HepG2 (cell line): ENCODE results near the gene BPIFB6. TPM values are rescaled to one million over a fixed set of nuclear protein-coding genes. Genes with fewer than 3 reads are reported as not detected.

Experiments
- ADNP ChIP-seq: sonication (generic); formaldehyde crosslinking; IDR thresholded peaks from 2 replicates; pipeline ENCODE4 v1.4.0; 2020; ENCODE audit warnings: missing genetic modification reagents
- ATF3 ChIP-seq: sonication (generic); formaldehyde crosslinking; IDR thresholded peaks from 2 replicates; pipeline ENCODE4 v1.4.0; 2020; ENCODE audit warnings: missing genetic modification reagents
- BRCA1 ChIP-seq: sonication (generic); formaldehyde crosslinking; IDR thresholded peaks from 2 replicates; pipeline ENCODE4 v1.4.0; 2020; ENCODE audit warnings: missing genetic modification reagents
- E2F2 ChIP-seq: sonication (generic); formaldehyde crosslinking; IDR thresholded peaks from 2 replicates; pipeline ENCODE4 v1.4.0; 2020; ENCODE audit warnings: missing genetic modification reagents, borderline replicate concordance
- HOXD1 ChIP-seq: sonication (generic); formaldehyde crosslinking; IDR thresholded peaks from 2 replicates; pipeline ENCODE4 v1.5.0; 2020; ENCODE audit warnings: missing genetic modification reagents
- MTF2 ChIP-seq: sonication (generic); formaldehyde crosslinking; IDR thresholded peaks from 2 replicates; pipeline ENCODE4 v1.5.0; 2020; ENCODE audit warnings: missing genetic modification reagents, borderline replicate concordance
- MYC ChIP-seq: sonication (generic); formaldehyde crosslinking; IDR thresholded peaks from 2 replicates; pipeline ENCODE4 v1.9.0; 2021; ENCODE audit warnings: missing genetic modification reagents, borderline replicate concordance
- NBN ChIP-seq: fragments of 450-650 bp; conservative IDR thresholded peaks from 2 replicates; pipeline ENCODE4 v1.6.1; 2017
- PRPF4 ChIP-seq: fragments of 200-400 bp; formaldehyde crosslinking; IDR thresholded peaks from 2 replicates; pipeline ENCODE4 v1.6.1; 2016; ENCODE audit warnings: low read length, low read depth; ENCODE audit not compliant: poor library complexity, severe bottlenecking
- RBM22 ChIP-seq: fragments of 200-400 bp; formaldehyde crosslinking; optimal IDR thresholded peaks from 2 replicates; pipeline ENCODE3; 2017; ENCODE audit warnings: mild to moderate bottlenecking, low read length, moderate library complexity
- RXRB ChIP-seq: IDR thresholded peaks from 2 replicates; pipeline ENCODE4 v1.6.1; 2016; ENCODE audit warnings: borderline replicate concordance, missing genetic modification reagents, missing compliant biosample characterization
- ZBTB3 ChIP-seq: sonication (generic); formaldehyde crosslinking; IDR thresholded peaks from 2 replicates; pipeline ENCODE4 v1.4.0; 2020; ENCODE audit warnings: low read depth, mild to moderate bottlenecking, moderate library complexity, missing genetic modification reagents, borderline replicate concordance
- ZBTB33 ChIP-seq: sonication (generic); formaldehyde crosslinking; IDR thresholded peaks from 2 replicates; pipeline ENCODE4 v1.4.0; 2020; ENCODE audit warnings: missing genetic modification reagents
- ZBTB38 ChIP-seq: sonication (generic); formaldehyde crosslinking; IDR thresholded peaks from 2 replicates; pipeline ENCODE4 v1.5.1; 2020; ENCODE audit warnings: mild to moderate bottlenecking, missing genetic modification reagents
- ZBTB8A ChIP-seq: sonication (generic); formaldehyde crosslinking; IDR thresholded peaks from 2 replicates; pipeline ENCODE4 v1.4.0; 2020; ENCODE audit warnings: mild to moderate bottlenecking, low read depth, missing genetic modification reagents, borderline replicate concordance
- ZFX ChIP-seq: sonication (generic); formaldehyde crosslinking; IDR thresholded peaks from 2 replicates; pipeline ENCODE4 v1.4.0; 2020; ENCODE audit warnings: mild to moderate bottlenecking, low read depth, missing genetic modification reagents, moderate library complexity
- ZIK1 ChIP-seq: sonication (generic); formaldehyde crosslinking; IDR thresholded peaks from 2 replicates; pipeline ENCODE4 v1.5.0; 2020; ENCODE audit warnings: mild to moderate bottlenecking, low read depth, missing genetic modification reagents, borderline replicate concordance
- ZNF24 ChIP-seq: fragments of 450-650 bp; IDR thresholded peaks from 2 replicates; pipeline ENCODE4 v1.6.1; 2017; ENCODE audit warnings: antibody characterized with exemption, mild to moderate bottlenecking
- ZNF251 ChIP-seq: sonication (generic); formaldehyde crosslinking; IDR thresholded peaks from 2 replicates; pipeline ENCODE4 v1.9.0; 2021; ENCODE audit warnings: mild to moderate bottlenecking, missing genetic modification reagents
- ZNF274 ChIP-seq: sonication (generic); formaldehyde crosslinking; IDR thresholded peaks from 2 replicates; pipeline ENCODE4 v1.5.1; 2020; ENCODE audit warnings: mild to moderate bottlenecking, missing genetic modification reagents
- ZNF280D ChIP-seq: sonication (generic); formaldehyde crosslinking; IDR thresholded peaks from 2 replicates; pipeline ENCODE4 v1.5.1; 2020; ENCODE audit warnings: mild to moderate bottlenecking, missing genetic modification reagents
- ZNF556 ChIP-seq: sonication (generic); formaldehyde crosslinking; IDR thresholded peaks from 2 replicates; pipeline ENCODE4 v1.4.0; 2020; ENCODE audit warnings: mild to moderate bottlenecking, missing genetic modification reagents, borderline replicate concordance
- ZNF777 ChIP-seq: sonication (generic); formaldehyde crosslinking; IDR thresholded peaks from 2 replicates; pipeline ENCODE4 v1.4.0; 2020; ENCODE audit warnings: missing genetic modification reagents
- ZSCAN9 ChIP-seq: IDR thresholded peaks from 2 replicates; pipeline ENCODE4 v1.6.1; 2016; ENCODE audit warnings: borderline replicate concordance
- ZZZ3 ChIP-seq: sonication (generic); formaldehyde crosslinking; IDR thresholded peaks from 2 replicates; pipeline ENCODE4 v1.4.0; 2020; ENCODE audit warnings: missing genetic modification reagents, mild to moderate bottlenecking, borderline replicate concordance
- polyA plus RNA-seq, 8 experiments: library from polyadenylated mRNA; depleted of rRNA in 3 of 8; stranded (reverse) in 7 of 8; unstranded in 1 of 8; fragments of >200 nt; fragmentation: Illumina TruSeq in 4 of 8; extraction: Trizol in 4 of 8; gene quantifications; 2 replicates each; pipeline versions ENCODE4 v1.2.1 to v1.2.3, GENCODE V29; 2011 to 2016; ENCODE audit warnings: low read depth in 4 of 8, missing spikeins in 1 of 8, mixed read lengths in 1 of 8; ENCODE audit not compliant: insufficient read depth in 1 of 8
- total RNA-seq, 5 experiments: library from RNA; depleted of rRNA; stranded (reverse); fragments of >200 nt; fragmentation: Illumina TruSeq; extraction: Trizol; gene quantifications; 2 replicates each; pipeline ENCODE4 v1.2.3, GENCODE V29; 2016; ENCODE audit warnings: low read depth in 1 of 5

BPIFB6 gene
- total and polyA plus RNA-seq, 2 of the 13 experiments (the other 11 are each of a cell fraction or from before 2014, with no cell fraction given), result 0.13 to 1.7 TPM

GRCh38 chr20:33010674-33011449 is 20.6 kb upstream of the BPIFB6 start (continued):
- no peak for TF ChIP-seq ADNP
- TF ChIP-seq ZBTB8A (CRISPR knock-in tag), result no peak
- no peak for TF ChIP-seq ZNF24
- peak; percentile 75 for TF ChIP-seq RBM22
- no peak for TF ChIP-seq ZBTB38 (CRISPR knock-in tag)
- peak; percentile 27; the same call in 1 of the 2 replicates for TF ChIP-seq ZZZ3
- no peak for TF ChIP-seq ZNF556 (CRISPR knock-in tag)
- TF ChIP-seq ZFX (CRISPR knock-in tag), result no peak
- peak; percentile 55; the same call in 1 of the 2 replicates for TF ChIP-seq MYC (CRISPR knock-in tag)
- TF ChIP-seq ZBTB3 (CRISPR knock-in tag), result no peak
- no peak for TF ChIP-seq BRCA1
- TF ChIP-seq HOXD1, result 0 out of 2 replicates have a peak, but pooled peaks have one; percentile 62
- no peak for TF ChIP-seq ATF3 (CRISPR knock-in tag)
- TF ChIP-seq ZNF280D, result no peak
- no peak for TF ChIP-seq NBN
- TF ChIP-seq RXRB, result no peak
- TF ChIP-seq MTF2 (CRISPR knock-in tag), result no peak
- TF ChIP-seq PRPF4, result no peak
- no peak for TF ChIP-seq ZBTB33 (CRISPR knock-in tag)
- no peak for TF ChIP-seq ZSCAN9 (CRISPR knock-in tag)
- no peak for TF ChIP-seq E2F2 (CRISPR knock-in tag)
- TF ChIP-seq ZNF274, result no peak
- no peak for TF ChIP-seq ZNF251 (CRISPR knock-in tag)
- peak; percentile 43; the same call in 1 of the 2 replicates for TF ChIP-seq ZNF777 (CRISPR knock-in tag)
- TF ChIP-seq ZIK1, result 0 out of 2 replicates have a peak, but pooled peaks have one; percentile 44
